Dendritic cell treated with granulocyte-macrophage colony-stimulating factor and Interleukin-4, amounts not matched to agents 40 ng/mL and 50 ng/mL, for 4 days (primary cell): Measurements from ENCODE around the gene FLNB.

Source experiments
- H3K27ac Mint-ChIP-seq: one replicate; pipeline ENCODE4 v1.8.0; 2022; ENCODE audit warnings: mild to moderate bottlenecking, mixed read lengths
- H3K27me3 Mint-ChIP-seq: one replicate; pipeline ENCODE4 v1.8.0; 2022; ENCODE audit warnings: mild to moderate bottlenecking, mixed read lengths
- H3K36me3 Mint-ChIP-seq: one replicate; pipeline ENCODE4 v1.8.0; 2022; ENCODE audit warnings: low read depth, mixed read lengths
- H3K4me1 Mint-ChIP-seq: one replicate; pipeline ENCODE4 v1.8.0; 2022; ENCODE audit warnings: low read depth, mixed read lengths
- H3K4me3 Mint-ChIP-seq: one replicate; pipeline ENCODE4 v1.8.0; 2022; ENCODE audit warnings: mild to moderate bottlenecking, moderate library complexity, mixed read lengths
- H3K9me3 Mint-ChIP-seq: one replicate; pipeline ENCODE4 v1.8.0; 2022; ENCODE audit warnings: mixed read lengths
- intact Hi-C: fragments of 100-400 bp; cut with micrococcal nuclease; formaldehyde crosslinking; loops from one replicate; pipeline ENCODE4 v1.15.0; 2022

FLNB gene

DNA sequence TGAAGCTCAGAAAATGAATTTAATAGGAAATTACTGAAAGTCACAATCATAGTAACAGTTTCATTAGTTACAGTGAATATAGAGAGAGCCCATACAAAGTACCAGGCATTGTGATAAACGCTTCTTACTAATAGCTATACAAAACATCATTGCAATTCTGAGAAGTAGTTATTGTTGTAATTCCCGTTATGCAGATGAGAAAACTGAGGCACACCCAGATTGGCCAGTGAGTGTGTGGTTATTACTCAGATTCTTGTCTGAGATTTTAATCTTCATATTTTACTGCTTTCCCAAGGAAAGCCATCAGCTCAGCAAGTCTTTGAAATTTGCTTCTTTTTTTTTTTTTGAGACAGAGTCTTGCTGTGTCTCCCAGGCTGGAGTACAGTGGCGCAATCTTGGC is 14.3 kb downstream of the FLNB start:
- Mint-ChIP-seq H3K27me3 (no peaks in the 10 kb centered on the region), H3K27ac (peak overlapping the region; percentile 43), H3K4me3 (no peak overlapping the region), H3K4me1 (peaks cover 48% of the 10 kb centered on the region), H3K9me3 (no peaks in the 10 kb centered on the region), H3K36me3 (no peaks in the 10 kb centered on the region)
- intact Hi-C loops = no loop called here

GRCh38 chr3:58023531-58023930 is 15.3 kb downstream of the FLNB start:
- peaks cover 48% of the 10 kb centered on the region for H3K4me1 Mint-ChIP-seq
- H3K27ac Mint-ChIP-seq = peak overlapping the region; percentile 43
- H3K4me3 Mint-ChIP-seq = no peak overlapping the region
- no peaks in the 10 kb centered on the region for H3K36me3 Mint-ChIP-seq
- no peaks in the 10 kb centered on the region for H3K9me3 Mint-ChIP-seq
- intact Hi-C loops = no loop called here
- H3K27me3 Mint-ChIP-seq = no peaks in the 10 kb centered on the region

DNA sequence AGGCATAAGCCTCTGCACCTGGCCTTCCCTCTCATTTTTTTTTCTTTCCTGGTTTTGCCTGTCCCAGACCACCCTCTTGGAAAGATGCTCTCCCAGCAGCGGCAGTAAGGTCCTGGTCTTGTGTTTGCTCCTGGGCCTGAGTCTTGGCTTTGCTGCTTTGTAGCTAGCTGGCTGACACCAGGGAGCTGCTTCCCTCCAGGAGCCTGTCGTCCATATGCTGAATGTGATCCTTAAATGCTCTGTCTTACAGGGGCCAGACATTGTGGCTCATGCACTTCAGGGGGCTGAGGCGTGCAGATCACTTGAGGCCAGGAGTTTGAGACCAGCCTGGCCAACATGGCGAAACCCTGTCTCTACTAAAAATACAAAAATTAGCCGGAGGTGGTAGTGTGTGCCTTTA is 17.2 kb downstream of the FLNB start:
- peak overlapping the region; percentile 18 for H3K27ac Mint-ChIP-seq
- no peaks in the 10 kb centered on the region for H3K36me3 Mint-ChIP-seq
- no peaks in the 10 kb centered on the region for H3K27me3 Mint-ChIP-seq
- intact Hi-C loops = no loop called here
- H3K4me1 Mint-ChIP-seq = peaks cover 51% of the 10 kb centered on the region
- no peak overlapping the region for H3K4me3 Mint-ChIP-seq
- no peaks in the 10 kb centered on the region for H3K9me3 Mint-ChIP-seq

- intact Hi-C loops = no loop called here
- no peaks in the 10 kb centered on the region for H3K9me3 Mint-ChIP-seq
- H3K27ac Mint-ChIP-seq = no peak overlapping the region
- no peak overlapping the region for H3K4me3 Mint-ChIP-seq
- no peaks in the 10 kb centered on the region for H3K27me3 Mint-ChIP-seq
- no peaks in the 10 kb centered on the region for H3K36me3 Mint-ChIP-seq
- peaks cover 52% of the 10 kb centered on the region for H3K4me1 Mint-ChIP-seq
Measured at GRCh38 chr3:58025837-58026569, 17.8 kb downstream of the FLNB start.

GRCh38 chr3:58026598-58026997 is 18.4 kb downstream of the FLNB start:
- H3K4me3 Mint-ChIP-seq = no peak overlapping the region
- intact Hi-C loops = no loop called here
- H3K27ac Mint-ChIP-seq = no peak overlapping the region
- no peaks in the 10 kb centered on the region for H3K27me3 Mint-ChIP-seq
- H3K9me3 Mint-ChIP-seq = no peaks in the 10 kb centered on the region
- peaks cover 50% of the 10 kb centered on the region for H3K4me1 Mint-ChIP-seq
- no peaks in the 10 kb centered on the region for H3K36me3 Mint-ChIP-seq

GRCh38 chr3:58027704-58028317 is 19.6 kb downstream of the FLNB start:
- intact Hi-C loops = no loop called here
- H3K27me3 Mint-ChIP-seq = no peaks in the 10 kb centered on the region
- no peaks in the 10 kb centered on the region for H3K9me3 Mint-ChIP-seq
- H3K36me3 Mint-ChIP-seq = no peaks in the 10 kb centered on the region
- no peak overlapping the region for H3K4me3 Mint-ChIP-seq
- H3K4me1 Mint-ChIP-seq = peaks cover 38% of the 10 kb centered on the region
- peak overlapping the region; percentile 19 for H3K27ac Mint-ChIP-seq

- intact Hi-C loops = no loop called here
- H3K27me3 Mint-ChIP-seq = no peaks in the 10 kb centered on the region
- H3K27ac Mint-ChIP-seq = peak overlapping the region; percentile 34
- no peaks in the 10 kb centered on the region for H3K9me3 Mint-ChIP-seq
- H3K4me3 Mint-ChIP-seq = no peak overlapping the region
- H3K36me3 Mint-ChIP-seq = no peaks in the 10 kb centered on the region
- H3K4me1 Mint-ChIP-seq = peaks cover 30% of the 10 kb centered on the region
Measured at GRCh38 chr3:58028902-58029301, 20.7 kb downstream of the FLNB start.

GRCh38 chr3:58029842-58030584 is 21.8 kb downstream of the FLNB start:
- intact Hi-C loops = no loop called here
- no peaks in the 10 kb centered on the region for H3K9me3 Mint-ChIP-seq
- peak overlapping the region; percentile 34 for H3K27ac Mint-ChIP-seq
- no peak overlapping the region for H3K4me3 Mint-ChIP-seq
- peaks cover 30% of the 10 kb centered on the region for H3K4me1 Mint-ChIP-seq
- H3K36me3 Mint-ChIP-seq = no peaks in the 10 kb centered on the region
- no peaks in the 10 kb centered on the region for H3K27me3 Mint-ChIP-seq

GRCh38 chr3:58032186-58032585 is 24.0 kb downstream of the FLNB start:
- intact Hi-C loops = no loop called here
- no peaks in the 10 kb centered on the region for H3K9me3 Mint-ChIP-seq
- no peaks in the 10 kb centered on the region for H3K36me3 Mint-ChIP-seq
- H3K27ac Mint-ChIP-seq = no peak overlapping the region
- no peaks in the 10 kb centered on the region for H3K27me3 Mint-ChIP-seq
- H3K4me3 Mint-ChIP-seq = no peak overlapping the region
- peaks cover 20% of the 10 kb centered on the region for H3K4me1 Mint-ChIP-seq

DNA sequence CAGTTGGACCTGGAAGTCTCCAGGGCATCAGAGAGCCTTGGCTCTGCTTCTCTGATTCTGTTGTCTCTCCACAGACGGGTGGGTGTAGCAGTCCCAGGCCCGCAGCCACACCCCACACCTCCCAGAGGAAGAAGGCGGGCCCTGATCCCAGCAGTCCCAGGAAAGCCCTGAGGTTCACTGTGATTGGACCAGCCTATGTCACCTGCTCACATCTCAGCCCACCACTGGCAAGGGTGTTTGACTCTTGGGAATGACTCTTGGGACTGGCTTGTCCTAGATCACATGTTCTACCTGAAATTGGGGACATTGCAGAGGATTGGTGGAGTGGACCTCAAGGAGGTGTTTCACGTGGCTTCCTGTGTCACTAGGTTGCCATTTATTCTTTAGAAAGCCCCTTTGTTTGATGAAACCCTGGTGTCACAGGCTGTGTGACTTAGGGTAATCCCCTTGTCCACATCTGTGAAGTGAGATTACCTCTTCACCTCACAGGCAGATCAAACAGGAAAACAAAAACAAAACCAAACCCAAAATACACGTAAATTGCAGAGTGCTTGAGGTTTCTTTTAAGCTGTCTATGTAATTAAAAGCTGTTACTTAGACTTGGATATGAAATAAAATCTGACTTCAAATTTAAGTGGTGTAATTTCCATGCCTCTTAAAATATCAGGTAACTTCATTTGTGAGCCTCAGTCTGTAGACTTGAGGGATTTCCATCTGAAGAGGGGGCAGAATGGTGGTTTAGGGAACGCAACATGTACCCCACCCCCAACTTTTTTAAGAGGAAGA is 26.7 kb downstream of the FLNB start:
- H3K4me3 Mint-ChIP-seq = no peak overlapping the region
- no peaks in the 10 kb centered on the region for H3K36me3 Mint-ChIP-seq
- H3K4me1 Mint-ChIP-seq = peaks cover 26% of the 10 kb centered on the region
- intact Hi-C loops = loop anchor here (5.0 kb wide), 1 partner anchor 37 kb away; no protein-coding TSS in a partner anchor
- H3K27me3 Mint-ChIP-seq = no peaks in the 10 kb centered on the region
- H3K9me3 Mint-ChIP-seq = no peaks in the 10 kb centered on the region
- H3K27ac Mint-ChIP-seq = no peak overlapping the region

DNA sequence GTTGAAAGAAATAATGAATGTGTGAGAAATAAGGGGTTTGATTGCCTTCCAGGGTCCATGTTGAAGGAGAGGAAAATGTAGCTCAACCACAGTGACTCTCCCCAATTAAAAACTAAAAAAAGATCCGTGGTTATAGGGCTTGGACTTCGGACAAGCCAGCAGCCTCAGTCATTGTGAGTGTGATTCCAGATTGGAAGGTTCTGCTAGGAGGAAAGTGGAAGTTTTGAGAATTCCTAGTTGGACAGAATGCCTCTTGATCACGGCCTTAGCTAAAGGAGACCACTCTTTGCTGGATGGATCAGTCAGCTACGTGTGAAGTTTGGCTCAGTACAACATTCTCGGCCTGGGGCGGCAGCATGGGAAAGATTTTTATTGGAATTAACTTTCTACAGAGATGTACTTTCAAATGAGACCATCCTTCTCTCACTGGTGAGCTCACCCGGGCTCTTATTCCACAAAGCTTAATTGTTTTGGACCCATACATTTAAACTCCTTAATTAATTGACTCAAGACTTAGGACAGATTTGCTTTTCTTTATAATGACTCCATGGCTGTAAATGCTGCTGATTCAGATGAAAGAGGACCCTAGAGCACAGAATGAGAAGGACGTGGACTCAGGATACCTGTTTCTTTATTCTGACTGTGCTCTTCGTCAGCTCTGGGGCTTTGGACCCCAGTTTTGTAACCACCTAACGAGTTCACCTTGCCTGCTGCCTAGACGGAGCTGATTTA is 27.5 kb downstream of the FLNB start:
- intact Hi-C loops = loop anchor here (5.0 kb wide), 1 partner anchor 37 kb away; no protein-coding TSS in a partner anchor
- Mint-ChIP-seq H3K4me1 (peaks cover 24% of the 10 kb centered on the region), H3K27me3 (no peaks in the 10 kb centered on the region), H3K36me3 (no peaks in the 10 kb centered on the region), H3K27ac (no peak overlapping the region), H3K9me3 (no peaks in the 10 kb centered on the region), H3K4me3 (no peak overlapping the region)

DNA sequence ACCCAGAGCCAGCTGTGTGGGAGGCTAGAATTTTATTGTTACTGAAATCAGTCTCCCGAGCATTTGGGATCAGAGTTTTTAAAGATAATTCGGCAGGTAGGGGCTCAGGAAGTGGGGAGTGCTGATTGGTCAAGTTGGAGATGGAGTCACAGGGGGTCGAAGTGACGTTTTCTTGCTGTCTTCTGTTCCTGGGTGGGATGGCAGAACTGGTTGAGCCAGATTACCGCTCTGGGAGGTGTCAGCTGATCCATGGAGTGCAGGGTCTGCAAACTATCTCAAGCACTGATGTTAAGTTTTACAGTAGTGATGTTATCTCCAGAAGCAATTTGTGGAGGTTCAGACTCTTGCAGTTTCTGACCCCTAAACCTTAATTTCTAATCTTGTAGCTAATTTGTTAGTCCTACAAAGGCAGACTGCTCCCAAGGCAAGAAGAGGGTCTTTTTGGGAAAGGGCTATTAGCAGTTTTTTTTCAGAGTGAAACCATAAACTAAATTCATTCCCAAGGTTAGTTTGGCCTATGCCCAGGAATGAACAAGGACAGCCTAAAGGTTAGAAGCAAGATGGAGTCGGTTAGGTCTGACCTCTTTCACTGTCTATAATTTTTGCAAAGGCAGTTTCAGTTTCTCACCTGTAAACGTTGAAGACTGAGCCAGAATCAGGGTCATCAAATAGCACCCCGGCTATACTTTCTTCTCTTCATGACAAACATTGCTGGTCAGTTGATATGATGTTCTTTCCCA is 28.2 kb downstream of the FLNB start:
- Mint-ChIP-seq H3K27ac (no peak overlapping the region), H3K4me1 (peaks cover 30% of the 10 kb centered on the region), H3K9me3 (no peaks in the 10 kb centered on the region), H3K36me3 (no peaks in the 10 kb centered on the region), H3K27me3 (no peaks in the 10 kb centered on the region), H3K4me3 (no peak overlapping the region)
- intact Hi-C loops = loop anchor here (5.0 kb wide), 1 partner anchor 36 kb away; no protein-coding TSS in a partner anchor
